GM21447 (cell line): Measurements from ENCODE around the gene KRT80.

Experiments used
- ATAC-seq: cut with Tn5 transposase; IDR thresholded peaks from one replicate; pipeline ENCODE4 v1.9.1; 2021; ENCODE audit not compliant: unreplicated experiment

Gene KRT80

GRCh38 chr12:52181746-52182145 is 10.1 kb downstream of the KRT80 start:
- no peak for ATAC-seq

GRCh38 chr12:52180971-52181628 is 10.7 kb downstream of the KRT80 start:
- ATAC-seq, result no peak

GRCh38 chr12:52179396-52179973 is 12.3 kb downstream of the KRT80 start:
- no peak for ATAC-seq

DNA sequence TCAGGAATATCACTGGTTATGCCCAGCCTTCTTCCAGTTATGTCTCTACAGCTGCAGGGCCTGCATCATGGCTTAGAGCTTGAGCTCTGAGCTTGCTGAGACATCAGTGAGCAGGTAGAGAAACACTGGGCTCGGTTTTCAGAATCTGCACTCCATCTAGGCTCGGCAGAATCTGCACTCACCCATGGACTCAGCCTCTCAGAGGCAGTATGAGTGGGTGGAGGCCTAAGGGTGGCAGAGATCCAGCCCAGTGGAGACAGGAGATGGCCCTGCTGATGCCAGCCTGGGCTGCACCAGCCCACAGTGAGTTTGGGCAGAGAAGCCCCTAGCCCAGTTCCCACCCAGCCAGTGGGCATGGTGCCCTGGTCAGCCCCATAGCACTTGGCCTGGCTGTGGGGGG is 12.8 kb downstream of the KRT80 start:
- no peak for ATAC-seq

DNA sequence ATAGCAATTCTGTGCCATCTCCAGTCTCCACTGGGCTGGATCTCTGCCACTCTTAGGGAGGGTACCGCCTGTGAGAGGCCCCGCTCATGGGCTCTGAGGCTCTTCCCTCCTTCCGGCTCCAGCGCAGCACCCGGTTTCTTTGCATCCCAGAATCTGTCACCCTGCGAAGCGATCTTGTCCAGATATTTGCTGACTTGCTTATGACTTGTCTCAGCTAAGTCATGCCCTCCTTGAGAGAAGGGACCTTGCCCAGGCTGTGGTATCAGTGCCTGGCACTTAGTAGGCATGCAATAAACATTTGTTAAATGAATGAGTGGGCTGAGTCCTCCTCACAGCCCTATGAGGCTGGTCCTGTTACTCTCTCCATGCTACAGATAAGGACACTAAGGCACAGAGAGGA is 13.4 kb downstream of the KRT80 start:
- no peak for ATAC-seq

DNA sequence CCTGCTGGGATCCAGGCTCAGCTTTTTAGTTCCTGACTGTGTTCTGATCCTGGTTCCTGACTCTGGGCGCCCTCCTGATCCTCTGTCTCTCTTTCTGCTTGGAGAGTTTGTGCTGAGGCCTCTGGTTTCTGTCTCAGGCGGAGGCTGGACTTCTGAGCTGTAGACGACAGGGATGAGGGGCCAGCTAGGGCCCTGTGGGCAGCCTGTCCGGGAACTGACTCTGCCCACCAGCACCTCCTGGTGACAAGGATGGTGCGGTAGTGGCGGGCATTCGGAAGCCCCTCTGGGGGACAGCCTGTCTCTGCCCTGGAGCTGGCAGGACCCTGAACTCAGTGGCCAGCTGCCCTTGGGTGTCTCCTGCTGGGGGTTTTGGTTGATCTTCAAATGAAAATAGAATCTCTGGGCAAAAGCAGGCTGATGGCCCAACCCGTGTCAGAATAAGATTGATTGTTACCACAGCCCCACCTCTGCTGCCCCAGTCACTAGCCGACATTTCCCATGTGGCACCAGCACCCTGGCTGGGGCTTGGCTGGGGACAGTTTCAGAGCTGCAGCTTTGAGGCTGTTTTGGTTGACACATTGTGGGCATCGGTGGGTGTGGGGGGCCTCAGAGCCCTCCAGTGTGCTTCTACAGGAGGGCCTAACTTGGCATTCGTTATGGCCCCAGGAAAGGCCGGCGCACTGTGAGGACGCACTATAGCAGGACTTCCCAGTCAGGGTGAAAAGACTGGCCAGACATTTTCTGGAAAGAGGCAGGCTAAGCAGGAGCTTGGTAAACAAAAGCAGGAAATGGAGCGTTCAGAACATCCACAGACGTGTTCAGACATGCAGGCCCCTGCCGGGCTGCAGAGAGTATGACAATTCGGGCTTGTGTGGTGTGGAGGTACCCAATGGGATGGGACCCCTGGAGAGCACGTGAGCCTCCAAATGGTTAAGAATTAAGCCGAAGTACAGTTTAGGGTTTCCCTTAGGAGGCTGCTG is 16.2 kb downstream of the KRT80 start:
- ATAC-seq, result no peak

- no peak for ATAC-seq
Observed at GRCh38 chr12:52173526-52173925, 18.3 kb downstream of the KRT80 start.

DNA sequence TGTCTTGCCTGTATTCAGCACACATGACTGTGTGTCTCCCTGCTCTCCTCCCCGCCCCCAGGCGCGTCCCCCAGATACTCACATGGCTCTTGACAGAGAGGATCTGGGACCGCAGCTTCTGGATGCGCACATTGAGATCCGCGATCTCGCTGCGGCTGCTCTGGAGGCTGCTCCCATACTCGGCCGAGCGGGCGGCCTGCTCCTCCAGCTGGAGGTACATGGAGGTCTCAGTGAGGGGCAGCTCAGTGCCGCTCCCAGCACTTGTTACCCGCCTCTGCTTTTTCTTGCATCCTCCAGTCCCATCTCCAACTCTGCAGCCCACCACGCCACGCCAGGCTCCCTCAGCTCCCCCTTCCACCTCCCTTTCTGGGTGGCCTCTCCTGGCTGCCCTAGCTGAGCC is 18.9 kb downstream of the KRT80 start:
- ATAC-seq, result no peak

DNA sequence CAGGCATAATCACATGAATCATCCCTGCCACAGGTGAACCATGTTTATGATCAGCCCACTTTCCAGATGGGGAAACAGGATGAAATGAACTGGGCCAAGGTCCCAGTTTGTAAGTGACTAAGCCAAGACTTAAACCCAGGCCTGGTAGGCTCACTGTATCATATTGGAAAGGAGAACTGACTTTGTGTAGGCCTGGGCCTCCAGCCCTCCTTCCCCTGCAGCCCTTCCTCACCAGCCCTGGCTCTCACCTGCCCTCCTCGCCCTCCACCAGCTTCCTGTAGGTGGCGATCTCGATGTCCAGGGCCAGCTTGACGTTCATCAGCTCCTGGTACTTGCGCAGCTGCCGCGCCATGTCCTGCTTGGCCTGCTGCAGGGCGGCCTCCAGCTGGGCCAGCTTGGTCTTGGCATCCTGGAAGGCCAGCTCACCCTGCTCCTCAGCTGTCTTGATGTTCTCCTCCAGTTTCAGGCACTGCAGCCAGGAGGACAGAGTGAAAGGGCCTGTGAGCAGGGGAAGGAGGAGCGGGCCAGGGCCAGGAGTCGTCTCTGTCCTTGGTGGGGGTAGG is 19.8 kb downstream of the KRT80 start:
- ATAC-seq, result no peak

DNA sequence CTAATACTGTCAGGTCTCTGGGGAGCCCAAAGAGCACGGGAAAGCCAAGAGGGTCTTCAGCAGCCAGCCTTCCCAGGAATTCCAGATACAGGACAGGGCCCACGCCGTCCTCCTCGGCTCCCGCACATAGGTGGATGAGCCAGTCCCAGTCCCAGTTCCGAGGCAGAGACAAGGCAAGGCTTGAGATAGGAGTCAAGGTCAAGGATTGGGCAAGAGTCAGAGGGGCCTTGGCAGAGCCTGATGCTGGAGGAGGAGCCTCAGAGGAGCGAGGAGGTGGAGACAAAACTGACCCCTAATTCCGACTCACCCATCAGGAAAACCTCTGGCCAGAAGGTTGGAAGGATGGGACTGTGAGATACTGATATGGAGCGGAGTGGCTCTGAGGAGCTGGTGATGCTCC is 21.0 kb downstream of the KRT80 start:
- ATAC-seq, result no peak

- ATAC-seq, result no peak
Observed at GRCh38 chr12:52169886-52170285, 21.9 kb downstream of the KRT80 start.

DNA sequence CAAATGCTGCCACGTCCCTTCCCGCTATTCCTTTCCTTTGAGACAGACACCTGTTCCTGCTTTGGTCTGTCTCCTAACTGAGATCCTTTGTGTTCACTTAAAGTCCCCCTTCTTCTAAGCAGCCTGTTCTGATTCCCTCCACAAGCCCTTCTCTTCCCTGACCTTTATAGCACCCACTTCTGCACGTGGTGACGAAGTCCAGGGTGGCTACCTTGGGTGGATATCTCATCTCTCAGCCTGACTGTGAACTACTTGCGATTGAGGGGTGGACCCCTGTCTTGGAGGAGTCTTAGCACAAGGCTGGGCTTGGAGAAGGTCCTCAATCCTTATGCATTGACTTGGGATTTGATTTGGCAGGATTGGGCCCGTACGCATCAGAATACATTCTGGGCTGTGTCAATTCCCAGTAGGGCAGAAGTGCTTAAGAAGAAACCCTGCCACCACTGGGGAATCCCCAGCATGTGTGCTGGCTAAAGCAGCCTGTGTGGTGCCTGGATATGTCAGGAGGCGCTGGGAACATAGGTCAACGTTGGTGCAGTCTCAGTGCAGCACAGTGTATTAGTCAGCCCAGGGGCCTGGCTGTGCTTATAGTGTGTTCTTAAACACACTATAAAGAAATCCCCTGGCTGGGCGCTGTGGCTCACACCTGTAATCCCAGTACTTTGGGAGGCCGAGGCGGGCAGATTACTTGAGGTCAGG is 23.6 kb downstream of the KRT80 start:
- no peak for ATAC-seq

- ATAC-seq, result no peak
Observed at GRCh38 chr12:52167526-52167925, 24.3 kb downstream of the KRT80 start.

- no peak for ATAC-seq
Observed at GRCh38 chr12:52166672-52167071, 25.1 kb downstream of the KRT80 start.

GRCh38 chr12:52165096-52165855 is 26.5 kb downstream of the KRT80 start:
- no peak for ATAC-seq

- no peak for ATAC-seq
Observed at GRCh38 chr12:52164624-52165023, 27.2 kb downstream of the KRT80 start.

DNA sequence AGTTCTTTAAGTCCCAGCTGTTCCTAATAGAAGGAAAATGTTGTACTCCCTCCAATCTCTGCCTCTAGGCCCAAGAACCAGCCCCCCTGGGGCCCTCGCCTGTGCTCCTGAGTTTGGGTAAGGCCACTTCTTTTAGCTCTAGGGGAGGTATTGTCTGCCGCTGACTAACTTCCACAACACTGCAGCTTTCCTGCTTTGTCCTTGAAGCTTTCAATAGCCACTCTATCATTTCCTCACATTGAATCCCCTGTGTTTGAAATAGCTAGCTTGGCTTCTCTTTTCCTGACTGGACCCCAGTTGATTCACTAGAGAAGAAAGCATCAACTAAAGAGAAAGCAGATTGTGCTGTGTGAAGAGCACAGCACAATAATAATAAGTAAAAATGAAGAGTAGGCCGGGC is 28.8 kb downstream of the KRT80 start:
- ATAC-seq, result no peak

GRCh38 chr12:52160200-52160599 is 31.6 kb downstream of the KRT80 start:
- no peak for ATAC-seq

DNA sequence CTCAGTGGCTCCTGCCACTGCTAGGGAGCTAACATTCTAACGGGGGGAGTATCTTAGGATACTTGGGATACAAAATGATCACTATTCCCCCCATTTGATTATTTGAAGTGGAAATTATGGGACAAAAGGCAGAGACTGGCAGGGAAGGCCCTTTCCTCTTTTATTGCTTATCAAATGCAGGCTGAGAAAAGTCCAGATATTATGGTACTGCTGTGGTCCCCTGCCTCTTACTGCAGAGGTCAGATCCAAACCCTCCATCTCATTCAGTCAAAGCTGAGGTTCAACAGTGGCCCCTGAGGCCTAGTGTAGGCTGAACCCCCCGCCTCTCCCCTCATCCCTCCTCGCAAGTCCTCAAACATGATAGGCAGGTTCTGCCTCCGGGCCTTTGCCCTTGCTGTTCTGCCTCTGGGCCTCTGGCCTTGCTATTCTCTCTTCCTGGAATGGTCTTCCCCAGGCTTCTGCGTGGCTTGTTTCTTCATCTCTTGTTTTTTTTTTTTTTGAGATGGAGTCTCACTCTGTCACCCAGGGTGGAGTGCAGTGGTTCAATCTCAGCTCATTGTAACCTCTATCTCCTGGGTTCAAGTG is 34.2 kb downstream of the KRT80 start:
- no peak for ATAC-seq
